Effector memory CD8-positive, alpha-beta T cell (primary cell): ENCODE results near the gene PREB.

Source experiments
- ATAC-seq: fragments of 150-1000 bp; cut with Tn5 transposase; replicated peaks from 2 replicates; pipeline ENCODE4 v1.10.0; 2021; ENCODE audit warnings: mild to moderate bottlenecking, moderate library complexity
- DNase-seq, 3 experiments: peaks; one replicate each; pipeline ENCODE4 v3.0.0; 2021
- H3K27ac Mint-ChIP-seq, 2 donors: one replicate each; pipeline ENCODE4 v1.8.0; 2022; ENCODE audit warnings: mild to moderate bottlenecking in 2 of 2, mixed read lengths in 2 of 2, moderate library complexity in 2 of 2
- H3K27me3 Mint-ChIP-seq, 2 donors: one replicate each; pipeline ENCODE4 v1.8.0; 2022; ENCODE audit warnings: mixed read lengths in 2 of 2
- H3K36me3 Mint-ChIP-seq: one replicate; pipeline ENCODE4 v1.8.0; 2022; ENCODE audit warnings: mild to moderate bottlenecking, moderate library complexity, mixed read lengths; ENCODE audit not compliant: insufficient read depth
- H3K4me1 Mint-ChIP-seq, 2 donors: one replicate each; pipeline ENCODE4 v1.8.0; 2022; ENCODE audit warnings: low read depth in 2 of 2, mixed read lengths in 2 of 2
- H3K4me3 Mint-ChIP-seq, 2 donors: one replicate each; pipeline ENCODE4 v1.8.0; 2022; ENCODE audit warnings: mild to moderate bottlenecking in 2 of 2, mixed read lengths in 2 of 2, moderate library complexity in 2 of 2
- H3K9me3 Mint-ChIP-seq, 2 donors: one replicate each; pipeline ENCODE4 v1.8.0; 2022; ENCODE audit warnings: mixed read lengths in 2 of 2

Gene PREB

DNA sequence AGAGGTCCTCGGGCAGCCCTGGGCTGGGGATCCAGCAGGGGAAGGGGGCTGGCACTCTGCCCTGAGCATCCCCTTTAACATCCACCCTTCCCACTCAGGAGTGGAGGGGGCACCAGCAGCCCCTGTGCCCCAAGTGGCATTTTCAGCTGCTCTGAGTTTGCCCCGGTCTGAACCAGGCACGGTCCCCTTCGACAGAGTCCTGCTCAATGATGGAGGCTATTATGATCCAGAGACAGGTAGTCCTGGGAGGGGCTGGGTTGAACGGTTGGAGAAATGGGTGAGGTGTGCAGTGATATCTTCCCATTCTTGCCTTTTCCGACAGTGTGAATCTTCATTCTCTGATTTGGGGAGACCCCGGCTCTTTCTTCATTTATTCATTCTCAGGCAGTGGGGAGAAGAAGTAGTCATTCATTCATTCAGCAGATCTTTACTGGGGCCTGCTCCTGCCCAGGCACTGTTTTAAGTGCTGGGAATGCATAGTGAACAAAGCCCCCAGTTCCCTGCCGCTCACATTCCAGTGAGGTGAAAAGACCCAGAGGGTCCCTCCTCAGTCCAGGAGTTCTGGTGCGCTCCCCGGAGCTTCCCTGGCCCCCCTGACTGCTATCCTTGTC is 49.3 kb downstream of the PREB start:
- peak overlapping the region; percentile 33 to 91 for H3K27ac Mint-ChIP-seq
- peaks cover 22 to 29% of the 10 kb centered on the region in 2 donors for H3K4me1 Mint-ChIP-seq
- peaks cover 8% of the 10 kb centered on the region for H3K36me3 Mint-ChIP-seq
- H3K4me3 Mint-ChIP-seq, result peak overlapping the region; percentile 80 to 82
- ATAC-seq (no peak), DNase-seq (no peak)
- H3K27me3 Mint-ChIP-seq, result no peaks in the 10 kb centered on the region
- no peaks in the 10 kb centered on the region for H3K9me3 Mint-ChIP-seq

DNA sequence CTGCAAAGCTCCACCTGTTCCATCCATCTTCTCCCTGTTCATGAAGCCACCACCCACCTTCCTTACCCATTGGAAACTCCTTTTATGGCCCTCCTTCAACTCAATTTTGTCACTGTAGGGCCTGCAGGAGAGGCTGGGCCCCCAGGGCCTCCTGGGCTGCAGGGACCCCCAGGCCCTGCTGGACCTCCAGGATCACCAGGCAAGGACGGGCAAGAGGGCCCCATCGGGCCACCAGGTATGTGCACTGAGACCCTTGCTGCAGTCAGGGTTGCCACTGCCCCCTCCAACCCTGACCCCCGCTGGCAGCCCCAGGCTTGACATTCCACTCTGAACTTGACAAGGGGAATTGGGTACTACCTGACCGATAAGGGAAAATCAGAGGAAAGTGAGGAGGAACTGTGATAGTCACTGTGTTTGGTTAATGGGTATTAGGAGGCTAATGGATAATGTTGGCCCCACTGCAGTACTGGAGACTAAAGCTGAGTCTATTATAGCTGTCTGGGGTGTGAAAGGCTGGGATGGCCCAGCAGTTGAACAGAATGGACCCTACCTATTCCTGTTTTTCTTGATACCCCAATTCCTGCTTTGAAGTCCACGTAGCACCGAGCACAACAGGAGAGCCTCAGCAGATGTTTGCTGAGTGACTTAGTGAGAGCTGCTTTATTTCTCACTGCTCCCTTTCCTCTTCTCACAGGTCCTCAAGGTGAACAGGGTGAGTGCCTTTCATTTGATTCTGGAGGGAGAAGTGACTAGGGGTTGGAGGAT is 50.0 kb downstream of the PREB start:
- H3K27ac Mint-ChIP-seq, result no peak overlapping the region
- ATAC-seq (no peak), DNase-seq (no peak)
- H3K36me3 Mint-ChIP-seq, result peaks cover 8% of the 10 kb centered on the region
- H3K4me1 Mint-ChIP-seq, result peaks cover 24 to 31% of the 10 kb centered on the region in 2 donors
- no peaks in the 10 kb centered on the region for H3K9me3 Mint-ChIP-seq
- H3K27me3 Mint-ChIP-seq, result no peaks in the 10 kb centered on the region
- H3K4me3 Mint-ChIP-seq, result peak overlapping the region; percentile 10 to 82

DNA sequence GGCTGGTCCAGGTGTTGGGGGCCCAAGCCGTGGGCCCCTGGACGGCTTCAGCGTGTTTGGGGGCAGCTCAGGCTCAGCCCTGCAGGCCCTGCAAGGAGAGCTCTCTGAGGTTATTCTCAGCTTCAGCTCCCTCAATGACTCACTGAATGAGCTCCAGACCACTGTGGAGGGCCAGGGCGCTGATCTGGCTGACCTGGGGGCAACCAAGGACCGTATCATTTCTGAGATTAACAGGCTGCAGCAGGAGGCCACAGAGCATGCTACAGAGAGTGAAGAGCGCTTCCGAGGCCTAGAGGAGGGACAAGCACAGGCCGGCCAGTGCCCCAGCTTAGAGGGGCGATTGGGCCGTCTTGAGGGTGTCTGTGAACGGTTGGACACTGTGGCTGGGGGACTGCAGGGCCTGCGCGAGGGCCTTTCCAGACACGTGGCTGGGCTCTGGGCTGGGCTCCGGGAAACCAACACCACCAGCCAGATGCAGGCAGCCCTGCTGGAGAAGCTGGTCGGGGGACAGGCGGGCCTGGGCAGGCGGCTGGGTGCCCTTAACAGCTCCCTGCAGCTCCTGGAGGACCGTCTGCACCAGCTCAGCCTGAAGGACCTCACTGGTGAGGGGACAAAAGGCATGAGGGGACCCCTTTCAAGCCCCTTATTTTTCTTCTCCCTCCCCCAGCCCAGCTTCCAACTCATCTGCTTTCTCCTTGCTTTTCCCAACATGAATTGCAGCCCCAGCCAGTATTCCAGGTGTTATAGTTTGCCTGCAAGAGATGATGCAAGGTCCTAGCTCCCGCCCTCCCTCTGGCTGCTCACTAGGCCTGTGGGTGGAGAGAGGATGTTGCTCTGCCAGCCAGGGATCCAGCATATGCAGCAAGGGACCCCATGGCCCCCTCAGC is 50.8 kb downstream of the PREB start:
- DNase-seq (no peak), ATAC-seq (no peak)
- Mint-ChIP-seq H3K27ac (no peak overlapping the region), H3K4me3 (peak overlapping the region in 1 of 2 donors; percentile 10), H3K36me3 (peaks cover 8% of the 10 kb centered on the region), H3K27me3 (no peaks in the 10 kb centered on the region), H3K4me1 (peaks cover 24 to 31% of the 10 kb centered on the region in 2 donors), H3K9me3 (no peaks in the 10 kb centered on the region)

DNA sequence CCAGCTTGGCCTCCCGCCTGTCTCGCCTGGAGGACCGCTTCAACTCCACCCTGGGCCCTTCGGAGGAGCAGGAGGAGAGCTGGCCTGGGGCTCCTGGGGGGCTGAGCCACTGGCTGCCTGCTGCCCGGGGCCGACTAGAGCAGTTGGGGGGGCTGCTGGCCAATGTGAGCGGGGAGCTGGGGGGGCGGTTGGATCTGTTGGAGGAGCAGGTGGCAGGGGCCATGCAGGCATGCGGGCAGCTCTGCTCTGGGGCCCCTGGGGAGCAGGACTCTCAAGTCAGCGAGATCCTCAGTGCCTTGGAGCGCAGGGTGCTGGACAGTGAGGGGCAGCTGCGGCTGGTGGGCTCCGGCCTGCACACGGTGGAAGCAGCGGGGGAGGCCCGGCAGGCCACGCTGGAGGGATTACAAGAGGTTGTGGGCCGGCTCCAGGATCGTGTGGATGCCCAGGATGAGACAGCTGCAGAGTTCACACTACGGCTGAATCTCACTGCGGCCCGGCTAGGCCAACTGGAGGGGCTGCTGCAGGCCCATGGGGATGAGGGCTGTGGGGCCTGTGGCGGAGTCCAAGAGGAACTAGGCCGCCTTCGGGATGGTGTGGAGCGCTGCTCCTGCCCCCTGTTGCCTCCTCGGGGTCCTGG is 51.5 kb downstream of the PREB start:
- ATAC-seq, result no peak
- Mint-ChIP-seq H3K36me3 (peaks cover 8% of the 10 kb centered on the region), H3K27ac (no peak overlapping the region), H3K27me3 (no peaks in the 10 kb centered on the region), H3K4me1 (peaks cover 24 to 32% of the 10 kb centered on the region in 2 donors), H3K9me3 (no peaks in the 10 kb centered on the region), H3K4me3 (no peak overlapping the region)
- no peak for DNase-seq

DNA sequence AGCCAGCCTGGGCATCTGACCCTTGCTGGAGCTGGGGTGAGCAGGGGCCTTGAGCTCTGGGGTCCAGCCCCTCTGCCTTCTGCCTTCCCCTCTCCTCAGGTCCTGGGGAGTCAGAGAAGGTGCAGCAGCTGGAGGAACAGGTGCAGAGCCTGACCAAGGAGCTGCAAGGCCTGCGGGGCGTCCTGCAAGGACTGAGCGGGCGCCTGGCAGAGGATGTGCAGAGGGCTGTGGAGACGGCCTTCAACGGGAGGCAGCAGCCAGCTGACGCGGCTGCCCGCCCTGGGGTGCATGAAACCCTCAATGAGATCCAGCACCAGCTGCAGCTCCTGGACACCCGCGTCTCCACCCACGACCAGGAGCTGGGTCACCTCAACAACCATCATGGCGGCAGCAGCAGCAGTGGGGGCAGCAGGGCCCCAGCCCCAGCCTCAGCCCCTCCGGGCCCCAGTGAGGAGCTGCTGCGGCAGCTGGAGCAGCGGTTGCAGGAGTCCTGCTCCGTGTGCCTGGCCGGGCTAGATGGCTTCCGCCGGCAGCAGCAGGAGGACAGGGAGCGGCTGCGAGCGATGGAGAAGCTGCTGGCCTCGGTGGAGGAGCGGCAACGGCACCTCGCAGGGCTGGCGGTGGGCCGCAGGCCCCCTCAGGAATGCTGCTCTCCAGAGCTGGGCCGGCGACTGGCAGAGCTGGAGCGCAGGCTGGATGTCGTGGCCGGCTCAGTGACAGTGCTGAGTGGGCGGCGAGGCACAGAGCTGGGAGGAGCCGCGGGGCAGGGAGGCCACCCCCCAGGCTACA is 52.3 kb downstream of the PREB start:
- Mint-ChIP-seq H3K27ac (peak overlapping the region in 1 of 2 donors; percentile 83), H3K4me3 (peak overlapping the region in 1 of 2 donors; percentile 79)

More for the DNA sequence above, 52.3 kb downstream of the PREB start:
- no peaks in the 10 kb centered on the region for H3K27me3 Mint-ChIP-seq
- ATAC-seq (no peak), DNase-seq (no peak)
- peaks cover 8% of the 10 kb centered on the region for H3K36me3 Mint-ChIP-seq
- H3K4me1 Mint-ChIP-seq, result peaks cover 24 to 33% of the 10 kb centered on the region in 2 donors
- H3K9me3 Mint-ChIP-seq, result no peaks in the 10 kb centered on the region
